ENCODE measurements around the gene SALL4. TPM values are rescaled to one million over a fixed set of nuclear protein-coding genes. Genes with fewer than 3 reads are reported as not detected.

The SALL4 gene
- total RNA-seq, 1 donor from 2014 or later, result 219 TPM

DNA sequence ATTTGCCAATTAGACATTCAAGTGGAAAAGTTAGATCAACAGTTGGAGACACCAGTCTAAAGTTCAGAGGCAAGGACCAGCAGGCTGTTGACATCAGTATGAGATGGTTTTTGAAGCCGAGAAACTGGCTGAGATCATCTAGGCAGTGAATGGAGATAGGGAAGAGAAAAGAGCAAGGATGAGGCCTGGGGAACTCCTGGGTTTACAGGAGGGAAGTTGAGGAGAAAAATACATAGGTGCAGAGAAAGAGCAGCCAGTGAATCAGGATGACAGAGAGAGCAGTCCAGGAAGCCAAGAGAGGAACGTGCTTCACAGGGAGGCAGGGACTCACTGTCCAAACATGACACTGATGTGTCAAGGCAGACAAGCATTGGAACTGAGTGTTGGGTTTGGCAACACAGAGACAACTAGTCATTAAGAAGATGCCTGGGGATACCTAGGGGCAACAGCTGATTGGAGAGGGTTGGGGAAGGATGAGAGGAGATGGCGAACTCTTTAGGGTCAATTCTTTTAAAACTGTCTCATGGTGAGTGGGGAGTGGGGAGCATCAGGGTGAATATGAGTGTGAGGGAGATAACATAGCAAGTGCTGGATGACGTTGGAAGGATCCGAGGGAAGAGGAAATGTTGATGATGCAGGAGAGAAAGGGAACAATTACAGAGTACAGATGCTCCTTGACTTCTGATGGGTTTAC is 13.2 kb upstream of the SALL4 start:
- Mint-ChIP-seq H3K27ac (peak overlapping the region; percentile 3), H3K9me3 (no peaks in the 10 kb centered on the region)
- no peak for TF ChIP-seq EZH2phosphoT487 (IDR thresholded peaks at IDR 0.05)
- no peak for TF ChIP-seq EZH2 (IDR thresholded peaks at IDR 0.05)
- TF ChIP-seq, protein P1, sequence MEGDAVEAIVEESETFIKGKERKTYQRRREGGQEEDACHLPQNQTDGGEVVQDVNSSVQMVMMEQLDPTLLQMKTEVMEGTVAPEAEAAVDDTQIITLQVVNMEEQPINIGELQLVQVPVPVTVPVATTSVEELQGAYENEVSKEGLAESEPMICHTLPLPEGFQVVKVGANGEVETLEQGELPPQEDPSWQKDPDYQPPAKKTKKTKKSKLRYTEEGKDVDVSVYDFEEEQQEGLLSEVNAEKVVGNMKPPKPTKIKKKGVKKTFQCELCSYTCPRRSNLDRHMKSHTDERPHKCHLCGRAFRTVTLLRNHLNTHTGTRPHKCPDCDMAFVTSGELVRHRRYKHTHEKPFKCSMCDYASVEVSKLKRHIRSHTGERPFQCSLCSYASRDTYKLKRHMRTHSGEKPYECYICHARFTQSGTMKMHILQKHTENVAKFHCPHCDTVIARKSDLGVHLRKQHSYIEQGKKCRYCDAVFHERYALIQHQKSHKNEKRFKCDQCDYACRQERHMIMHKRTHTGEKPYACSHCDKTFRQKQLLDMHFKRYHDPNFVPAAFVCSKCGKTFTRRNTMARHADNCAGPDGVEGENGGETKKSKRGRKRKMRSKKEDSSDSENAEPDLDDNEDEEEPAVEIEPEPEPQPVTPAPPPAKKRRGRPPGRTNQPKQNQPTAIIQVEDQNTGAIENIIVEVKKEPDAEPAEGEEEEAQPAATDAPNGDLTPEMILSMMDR (IDR thresholded peaks at IDR 0.05), result no peak

DNA sequence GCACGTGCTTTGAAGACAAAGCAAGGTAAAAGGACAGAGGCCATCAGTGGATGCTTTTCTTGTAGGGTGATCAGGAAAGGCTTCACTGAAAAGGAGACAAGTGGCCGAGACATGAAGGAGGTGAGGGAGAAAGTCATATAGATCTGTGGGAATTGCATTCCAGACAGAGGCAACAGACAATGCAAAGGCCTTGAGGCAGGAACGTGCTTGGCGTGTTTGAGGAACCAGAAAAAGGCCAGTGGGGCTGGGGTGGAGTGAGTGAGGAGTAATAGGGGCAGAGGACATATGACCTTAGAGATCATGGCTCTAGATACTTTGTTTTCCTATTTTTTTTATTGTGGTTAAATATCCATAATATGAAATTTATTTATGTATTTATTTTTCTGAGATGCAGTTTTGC is 10.5 kb upstream of the SALL4 start:
- Histone ChIP-seq H3K27me3 (no peaks in the 10 kb centered on the region), H3K9me3 (ENCODE audit: low read depth) (no peaks in the 10 kb centered on the region), H3K9ac (no peak overlapping the region), H4K20me1 (ENCODE audit: low read depth) (no peaks in the 10 kb centered on the region), H3K4me1 (peaks cover 33% of the 10 kb centered on the region), H3K4me2 (no peak overlapping the region), H2AFZ (replicated peaks) (peak overlapping the region; percentile 75), H3K4me3 (no peak overlapping the region), H3K27ac (peak overlapping the region; percentile 87), H3F3A (ENCODE audit: low read depth) (peaks cover 43% of the 10 kb centered on the region), H3K36me3 (no peaks in the 10 kb centered on the region), H3K79me2 (ENCODE audit: low read depth) (no peaks in the 10 kb centered on the region)
- H3K4me3 Mint-ChIP-seq, result no peak overlapping the region
- H3K9me3 Mint-ChIP-seq, result no peaks in the 10 kb centered on the region
- DNase-seq (ENCODE audit: low spot score), result no peak
- H3K27me3 Mint-ChIP-seq (ENCODE audit: insufficient read depth, low read depth), result peaks cover 3% of the 10 kb centered on the region
- peaks cover 13% of the 10 kb centered on the region for H3K4me1 Mint-ChIP-seq
- no peak overlapping the region for H3K27ac Mint-ChIP-seq
- TF ChIP-seq EZH2phosphoT487 (IDR thresholded peaks at IDR 0.05), result no peak
- no peak for TF ChIP-seq EZH2 (IDR thresholded peaks at IDR 0.05)
- TF ChIP-seq, protein P1 (IDR thresholded peaks at IDR 0.05), result no peak
- no peaks in the 10 kb centered on the region for H3K36me3 Mint-ChIP-seq

More for the DNA sequence above, 13.2 kb upstream of the SALL4 start:
- Histone ChIP-seq H3K4me2 (no peak overlapping the region), H4K20me1 (ENCODE audit: low read depth) (no peaks in the 10 kb centered on the region), H3K9ac (no peak overlapping the region), H3K79me2 (ENCODE audit: low read depth) (no peaks in the 10 kb centered on the region), H3K36me3 (no peaks in the 10 kb centered on the region), H3K4me1 (peaks cover 32% of the 10 kb centered on the region), H3K9me3 (ENCODE audit: low read depth) (no peaks in the 10 kb centered on the region), H3K27me3 (no peaks in the 10 kb centered on the region), H3K4me3 (no peak overlapping the region), H3K27ac (no peak overlapping the region), H2AFZ (replicated peaks) (peak overlapping the region; percentile 51), H3F3A (ENCODE audit: low read depth) (peaks cover 29% of the 10 kb centered on the region)
- H3K4me3 Mint-ChIP-seq, result no peak overlapping the region
- no peaks in the 10 kb centered on the region for H3K36me3 Mint-ChIP-seq
- no peak for DNase-seq (ENCODE audit: low spot score)
- H3K4me1 Mint-ChIP-seq, result peaks cover 9% of the 10 kb centered on the region
- no peaks in the 10 kb centered on the region for H3K27me3 Mint-ChIP-seq (ENCODE audit: insufficient read depth, low read depth)

DNA sequence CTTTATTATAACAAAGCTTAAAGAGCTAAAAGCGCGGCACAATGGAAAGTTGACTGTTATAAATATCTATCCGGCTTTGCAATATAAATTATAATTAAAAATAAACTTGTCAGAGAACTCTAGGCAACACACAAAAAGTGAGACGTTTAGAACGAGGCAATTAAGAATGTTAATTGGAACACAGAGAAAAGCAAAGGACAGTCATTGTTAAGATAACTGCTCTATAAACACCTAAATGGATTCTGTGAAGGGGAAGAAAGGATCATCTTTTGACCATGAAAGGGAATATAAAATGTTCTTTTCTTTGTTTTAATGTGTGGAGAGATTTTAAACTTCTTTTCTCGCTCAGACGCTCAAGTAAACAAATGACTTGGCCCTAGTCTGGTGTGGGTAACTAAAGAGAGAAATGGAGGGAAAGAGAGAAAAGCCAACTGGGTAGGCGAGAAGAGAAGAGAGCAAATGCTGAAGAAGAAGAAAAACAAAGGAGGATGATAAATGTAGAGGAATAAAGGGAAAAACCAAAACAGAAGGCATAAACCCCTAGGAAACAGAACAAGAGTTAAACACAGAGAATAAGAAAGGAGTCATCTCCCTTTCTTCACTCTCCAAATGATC is 9.3 kb upstream of the SALL4 start:
- Mint-ChIP-seq H3K4me3 (no peak overlapping the region), H3K9me3 (no peaks in the 10 kb centered on the region), H3K27ac (no peak overlapping the region), H3K27me3 (ENCODE audit: insufficient read depth, low read depth) (peaks cover 3% of the 10 kb centered on the region), H3K4me1 (peaks cover 13% of the 10 kb centered on the region), H3K36me3 (no peaks in the 10 kb centered on the region)
- no peaks in the 10 kb centered on the region for H3K27me3 ChIP-seq
- no peaks in the 10 kb centered on the region for H3K9me3 ChIP-seq (ENCODE audit: low read depth)
- no peak overlapping the region for H3K9ac ChIP-seq
- H3K36me3 ChIP-seq, result no peaks in the 10 kb centered on the region
- H3K4me3 ChIP-seq, result no peak overlapping the region
- TF ChIP-seq EZH2 (IDR thresholded peaks at IDR 0.05) (no peak), EZH2phosphoT487 (IDR thresholded peaks at IDR 0.05) (no peak)
- TF ChIP-seq, protein P1 (IDR thresholded peaks at IDR 0.05), result no peak
- H3K27ac ChIP-seq, result peak overlapping the region; percentile 87
- peak; percentile 15 for DNase-seq (ENCODE audit: low spot score)
- no peaks in the 10 kb centered on the region for H3K79me2 ChIP-seq (ENCODE audit: low read depth)
- peak overlapping the region; percentile 75 for H2AFZ ChIP-seq (replicated peaks)
- H3K4me1 ChIP-seq, result peaks cover 33% of the 10 kb centered on the region
- no peaks in the 10 kb centered on the region for H4K20me1 ChIP-seq (ENCODE audit: low read depth)
- H3F3A ChIP-seq (ENCODE audit: low read depth), result peaks cover 43% of the 10 kb centered on the region
- H3K4me2 ChIP-seq, result peak overlapping the region; percentile 40

All from neural progenitor cell (in vitro differentiated cells).